ENCODE data around the gene ATP8B4.

The ATP8B4 gene

GRCh38 chr15:49927189-49927861 lies 191.7 kb downstream of the ATP8B4 start:
- no peak overlapping the region for H3K4me3 Mint-ChIP-seq
- no peak for ATAC-seq
- no peak overlapping the region for H3K27ac Mint-ChIP-seq
- H3K27me3 Mint-ChIP-seq: peaks cover 9% of the 10 kb centered on the region
- no peaks in the 10 kb centered on the region for H3K4me1 Mint-ChIP-seq
- H3K9me3 Mint-ChIP-seq: no peaks in the 10 kb centered on the region
- no peaks in the 10 kb centered on the region for H3K36me3 Mint-ChIP-seq

GRCh38 chr15:49926740-49927139 lies 192.3 kb downstream of the ATP8B4 start:
- no peak overlapping the region for H3K27ac Mint-ChIP-seq
- no peaks in the 10 kb centered on the region for H3K36me3 Mint-ChIP-seq
- H3K4me1 Mint-ChIP-seq: no peaks in the 10 kb centered on the region
- H3K27me3 Mint-ChIP-seq: peaks cover 9% of the 10 kb centered on the region
- no peaks in the 10 kb centered on the region for H3K9me3 Mint-ChIP-seq
- no peak overlapping the region for H3K4me3 Mint-ChIP-seq
- no peak for ATAC-seq

- ATAC-seq: no peak
- Mint-ChIP-seq H3K4me1 (no peaks in the 10 kb centered on the region), H3K27ac (no peak overlapping the region), H3K27me3 (peaks cover 9% of the 10 kb centered on the region), H3K4me3 (no peak overlapping the region), H3K9me3 (no peaks in the 10 kb centered on the region), H3K36me3 (no peaks in the 10 kb centered on the region)
These were observed 195.4 kb downstream of the ATP8B4 start for GRCh38 chr15:49923671-49924070.

GRCh38 chr15:49919034-49919433 lies 200.0 kb downstream of the ATP8B4 start:
- H3K36me3 Mint-ChIP-seq: no peaks in the 10 kb centered on the region
- no peak overlapping the region for H3K27ac Mint-ChIP-seq
- no peaks in the 10 kb centered on the region for H3K4me1 Mint-ChIP-seq
- no peaks in the 10 kb centered on the region for H3K27me3 Mint-ChIP-seq
- H3K9me3 Mint-ChIP-seq: no peaks in the 10 kb centered on the region
- no peak overlapping the region for H3K4me3 Mint-ChIP-seq
- no peak for ATAC-seq

GRCh38 chr15:49918121-49918520 lies 200.9 kb downstream of the ATP8B4 start:
- Mint-ChIP-seq H3K27ac (no peak overlapping the region), H3K36me3 (no peaks in the 10 kb centered on the region)

GRCh38 chr15:49916998-49917397 lies 202.0 kb downstream of the ATP8B4 start:
- no peaks in the 10 kb centered on the region for H3K36me3 Mint-ChIP-seq
- no peaks in the 10 kb centered on the region for H3K4me1 Mint-ChIP-seq
- H3K27me3 Mint-ChIP-seq: no peaks in the 10 kb centered on the region
- H3K27ac Mint-ChIP-seq: no peak overlapping the region
- ATAC-seq: no peak
- H3K4me3 Mint-ChIP-seq: no peak overlapping the region
- peaks cover 2% of the 10 kb centered on the region for H3K9me3 Mint-ChIP-seq

More at GRCh38 chr15:49918121-49918520, 200.9 kb downstream of the ATP8B4 start:
- H3K4me1 Mint-ChIP-seq: no peaks in the 10 kb centered on the region
- H3K4me3 Mint-ChIP-seq: no peak overlapping the region
- H3K9me3 Mint-ChIP-seq: no peaks in the 10 kb centered on the region
- H3K27me3 Mint-ChIP-seq: no peaks in the 10 kb centered on the region
- no peak for ATAC-seq

GRCh38 chr15:49915822-49916221 lies 203.2 kb downstream of the ATP8B4 start:
- Mint-ChIP-seq H3K27ac (no peak overlapping the region), H3K9me3 (peaks cover 7% of the 10 kb centered on the region), H3K27me3 (no peaks in the 10 kb centered on the region), H3K4me1 (no peaks in the 10 kb centered on the region), H3K36me3 (no peaks in the 10 kb centered on the region), H3K4me3 (no peak overlapping the region)
- ATAC-seq: no peak

- no peaks in the 10 kb centered on the region for H3K4me1 Mint-ChIP-seq
- no peaks in the 10 kb centered on the region for H3K27me3 Mint-ChIP-seq
- ATAC-seq: no peak
- no peak overlapping the region for H3K27ac Mint-ChIP-seq
- peaks cover 10% of the 10 kb centered on the region for H3K9me3 Mint-ChIP-seq
- no peaks in the 10 kb centered on the region for H3K36me3 Mint-ChIP-seq
- H3K4me3 Mint-ChIP-seq: no peak overlapping the region
These were observed 210.1 kb downstream of the ATP8B4 start for GRCh38 chr15:49908933-49909295.

GRCh38 chr15:49908236-49908932 lies 210.6 kb downstream of the ATP8B4 start:
- Mint-ChIP-seq H3K4me3 (no peak overlapping the region), H3K9me3 (peaks cover 10% of the 10 kb centered on the region), H3K27ac (no peak overlapping the region), H3K36me3 (no peaks in the 10 kb centered on the region), H3K4me1 (no peaks in the 10 kb centered on the region), H3K27me3 (no peaks in the 10 kb centered on the region)
- ATAC-seq: no peak

GRCh38 chr15:49906966-49907365 lies 212.1 kb downstream of the ATP8B4 start:
- Mint-ChIP-seq H3K9me3 (peaks cover 7% of the 10 kb centered on the region), H3K4me3 (no peak overlapping the region), H3K36me3 (no peaks in the 10 kb centered on the region), H3K27ac (no peak overlapping the region), H3K4me1 (no peaks in the 10 kb centered on the region), H3K27me3 (no peaks in the 10 kb centered on the region)
- ATAC-seq: no peak

GRCh38 chr15:49905221-49905620 lies 213.8 kb downstream of the ATP8B4 start:
- H3K27ac Mint-ChIP-seq: no peak overlapping the region
- no peaks in the 10 kb centered on the region for H3K4me1 Mint-ChIP-seq
- ATAC-seq: no peak
- H3K4me3 Mint-ChIP-seq: no peak overlapping the region
- peaks cover 3% of the 10 kb centered on the region for H3K9me3 Mint-ChIP-seq
- no peaks in the 10 kb centered on the region for H3K27me3 Mint-ChIP-seq
- no peaks in the 10 kb centered on the region for H3K36me3 Mint-ChIP-seq

GRCh38 chr15:49904296-49904695 lies 214.7 kb downstream of the ATP8B4 start:
- Mint-ChIP-seq H3K4me1 (no peaks in the 10 kb centered on the region), H3K9me3 (no peaks in the 10 kb centered on the region), H3K4me3 (no peak overlapping the region), H3K36me3 (no peaks in the 10 kb centered on the region), H3K27me3 (no peaks in the 10 kb centered on the region), H3K27ac (no peak overlapping the region)
- ATAC-seq: no peak

GRCh38 chr15:49902685-49903501 lies 216.1 kb downstream of the ATP8B4 start:
- H3K9me3 Mint-ChIP-seq: no peaks in the 10 kb centered on the region
- H3K27me3 Mint-ChIP-seq: no peaks in the 10 kb centered on the region
- no peak overlapping the region for H3K27ac Mint-ChIP-seq
- H3K4me1 Mint-ChIP-seq: no peaks in the 10 kb centered on the region
- no peak overlapping the region for H3K4me3 Mint-ChIP-seq
- no peaks in the 10 kb centered on the region for H3K36me3 Mint-ChIP-seq
- no peak for ATAC-seq

- Mint-ChIP-seq H3K4me3 (no peak overlapping the region), H3K36me3 (no peaks in the 10 kb centered on the region)
These were observed 216.9 kb downstream of the ATP8B4 start for GRCh38 chr15:49901996-49902684.

GRCh38 chr15:49901321-49901720 lies 217.7 kb downstream of the ATP8B4 start:
- no peaks in the 10 kb centered on the region for H3K27me3 Mint-ChIP-seq
- ATAC-seq: no peak
- no peaks in the 10 kb centered on the region for H3K36me3 Mint-ChIP-seq
- H3K4me1 Mint-ChIP-seq: no peaks in the 10 kb centered on the region
- H3K9me3 Mint-ChIP-seq: no peaks in the 10 kb centered on the region
- H3K4me3 Mint-ChIP-seq: no peak overlapping the region
- H3K27ac Mint-ChIP-seq: no peak overlapping the region

More at GRCh38 chr15:49901996-49902684, 216.9 kb downstream of the ATP8B4 start:
- Mint-ChIP-seq H3K9me3 (no peaks in the 10 kb centered on the region), H3K27ac (no peak overlapping the region), H3K27me3 (no peaks in the 10 kb centered on the region), H3K4me1 (no peaks in the 10 kb centered on the region)
- no peak for ATAC-seq

Measured in stimulated activated memory B cell treated with anti-CD40 and anti-IgM and Interleukin-4, amounts not matched to agents 10 μg/mL and 1 μg/mL and 100 μg/mL, for 72 hours (primary cell).